Duodenal mucosa (tissue), 2 donors: ENCODE results near the gene INPP5D.
"Not testable (repeated sequence)": the region's sequence is repeated elsewhere in the genome, so short reads cannot be mapped to it uniquely, and the experiment has no call there.

Experiments used
- H3K27ac ChIP-seq: one replicate; pipeline ENCODE4 v1.7.0; 2013; ENCODE audit warnings: low read depth, low read length
- H3K27me3 ChIP-seq, 2 donors: one replicate each; pipeline ENCODE4 v1.7.0; 2013; ENCODE audit warnings: low read length in 2 of 2, control low read depth in 1 of 2; ENCODE audit not compliant: insufficient read depth in 2 of 2, control insufficient read depth in 1 of 2
- H3K36me3 ChIP-seq, 2 donors: one replicate each; pipeline ENCODE4 v1.7.0; 2013; ENCODE audit warnings: low read length in 2 of 2, control low read depth in 1 of 2; ENCODE audit not compliant: insufficient read depth in 2 of 2, control insufficient read depth in 1 of 2
- H3K4me1 ChIP-seq, 2 donors: one replicate each; pipeline ENCODE4 v1.7.0; 2013; ENCODE audit warnings: low read length in 2 of 2, control low read depth in 1 of 2; ENCODE audit not compliant: insufficient read depth in 2 of 2, control insufficient read depth in 1 of 2
- H3K4me3 ChIP-seq, 2 donors: one replicate each; pipeline ENCODE4 v1.7.0; 2013; ENCODE audit warnings: low read length in 2 of 2, low read depth in 1 of 2
- H3K9ac ChIP-seq, 2 donors: one replicate each; pipeline ENCODE4 v1.7.0; 2013; ENCODE audit warnings: low read length in 2 of 2, low read depth in 1 of 2
- H3K9me3 ChIP-seq, 2 donors: one replicate each; pipeline ENCODE4 v1.7.0; 2013; ENCODE audit warnings: low read length in 2 of 2, control low read depth in 1 of 2; ENCODE audit not compliant: control insufficient read depth in 1 of 2

INPP5D gene

DNA sequence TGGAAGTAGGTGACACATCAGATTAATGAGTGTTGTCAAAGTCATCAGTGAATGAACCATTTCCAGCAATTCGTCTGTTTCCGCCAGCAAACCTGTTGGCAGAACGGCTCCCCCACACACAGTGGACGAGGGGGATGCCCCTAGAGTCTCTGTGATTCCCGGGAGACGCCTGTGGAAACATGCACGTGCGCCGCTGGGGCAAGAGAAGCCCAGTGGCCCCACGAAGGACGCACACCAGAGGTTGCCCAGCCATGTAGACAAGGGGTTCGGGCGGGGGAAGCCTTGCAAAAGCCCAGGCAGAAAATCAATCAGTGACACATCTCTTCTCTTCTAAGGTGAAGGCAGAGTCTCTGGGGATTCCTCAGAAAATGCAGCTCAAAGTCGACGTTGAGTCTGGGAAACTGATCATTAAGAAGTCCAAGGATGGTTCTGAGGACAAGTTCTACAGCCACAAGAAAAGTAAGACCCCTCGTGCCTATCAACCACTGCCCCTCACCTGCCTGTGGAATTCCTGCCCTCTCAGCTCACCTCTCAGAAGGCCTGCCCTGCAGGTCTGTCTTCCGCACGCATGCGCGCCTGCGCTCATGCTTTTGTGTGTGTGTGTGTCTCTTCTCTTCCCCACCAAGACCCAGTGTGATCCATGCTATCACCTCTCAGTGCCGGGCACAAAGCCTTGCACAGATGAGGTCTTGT is 87.1 kb downstream of the INPP5D start:
- no peak overlapping the region for H3K27ac ChIP-seq
- no peaks in the 10 kb centered on the region for H3K4me1 ChIP-seq
- H3K36me3 ChIP-seq: peaks cover 0 to 50% of the 10 kb centered on the region in 2 donors
- H3K4me3 ChIP-seq: no peak overlapping the region
- no peaks in the 10 kb centered on the region for H3K9me3 ChIP-seq
- no peak overlapping the region for H3K9ac ChIP-seq
- H3K27me3 ChIP-seq: no peaks in the 10 kb centered on the region

GRCh38 chr2:233147829-233148167 is 87.7 kb downstream of the INPP5D start:
- H3K36me3 ChIP-seq: peaks cover 0 to 50% of the 10 kb centered on the region in 2 donors
- no peak overlapping the region for H3K27ac ChIP-seq

GRCh38 chr2:233148354-233148753 is 88.2 kb downstream of the INPP5D start:
- Histone ChIP-seq H3K27ac (no peak overlapping the region), H3K36me3 (peaks cover 0 to 50% of the 10 kb centered on the region in 2 donors), H3K9me3 (no peaks in the 10 kb centered on the region), H3K27me3 (no peaks in the 10 kb centered on the region), H3K4me1 (peaks cover 0 to 4% of the 10 kb centered on the region in 2 donors), H3K9ac (no peak overlapping the region), H3K4me3 (no peak overlapping the region)

More at GRCh38 chr2:233147829-233148167, 87.7 kb downstream of the INPP5D start:
- no peaks in the 10 kb centered on the region for H3K9me3 ChIP-seq
- H3K9ac ChIP-seq: no peak overlapping the region
- H3K4me3 ChIP-seq: no peak overlapping the region
- no peaks in the 10 kb centered on the region for H3K27me3 ChIP-seq
- H3K4me1 ChIP-seq: peaks cover 0 to 4% of the 10 kb centered on the region in 2 donors

GRCh38 chr2:233152541-233152940 is 92.4 kb downstream of the INPP5D start:
- no peak overlapping the region for H3K27ac ChIP-seq
- peaks cover 0 to 4% of the 10 kb centered on the region in 2 donors for H3K4me1 ChIP-seq
- H3K27me3 ChIP-seq: no peaks in the 10 kb centered on the region
- H3K4me3 ChIP-seq: no peak overlapping the region
- no peaks in the 10 kb centered on the region for H3K9me3 ChIP-seq
- no peak overlapping the region for H3K9ac ChIP-seq
- peaks cover 0 to 39% of the 10 kb centered on the region in 2 donors for H3K36me3 ChIP-seq

DNA sequence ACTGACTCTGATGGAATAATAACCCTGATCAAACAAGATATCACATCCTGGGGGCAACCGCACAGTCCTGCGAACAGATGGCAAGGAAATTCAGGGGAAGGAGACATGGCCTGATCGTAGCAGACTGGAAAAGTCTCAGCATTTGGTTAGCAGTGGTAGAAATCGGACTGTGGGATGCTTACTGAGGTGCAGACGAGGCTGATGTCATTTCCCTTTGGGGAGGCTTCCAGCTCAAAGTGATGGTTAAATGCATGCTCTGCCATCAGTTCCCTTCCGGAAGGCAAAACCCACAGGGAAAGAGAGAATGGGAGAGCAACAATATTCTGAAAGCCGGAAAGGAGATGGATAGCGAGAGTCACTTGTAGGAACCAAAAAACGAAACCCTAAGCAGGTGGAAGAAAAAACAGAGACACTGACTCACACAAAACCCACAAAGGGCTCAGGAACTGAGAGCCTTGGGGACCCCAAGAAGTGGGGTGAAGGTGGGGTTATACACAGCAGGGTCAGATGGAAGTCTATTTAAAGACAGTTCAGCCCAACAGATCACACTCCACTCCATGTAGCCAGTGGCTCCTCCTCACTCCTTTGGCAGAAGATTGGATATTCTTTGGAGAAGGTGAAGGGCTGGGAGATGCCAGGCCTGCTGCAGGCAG is 93.1 kb downstream of the INPP5D start:
- Histone ChIP-seq H3K9me3 (no peaks in the 10 kb centered on the region), H3K4me3 (no peak overlapping the region), H3K27ac (no peak overlapping the region), H3K36me3 (peaks cover 0 to 39% of the 10 kb centered on the region in 2 donors), H3K27me3 (no peaks in the 10 kb centered on the region), H3K9ac (no peak overlapping the region), H3K4me1 (peaks cover 0 to 4% of the 10 kb centered on the region in 2 donors)

GRCh38 chr2:233156001-233156400 is 95.9 kb downstream of the INPP5D start:
- H3K4me1 ChIP-seq: peaks cover 0 to 4% of the 10 kb centered on the region in 2 donors
- H3K27me3 ChIP-seq: no peaks in the 10 kb centered on the region
- peaks cover 0 to 37% of the 10 kb centered on the region in 2 donors for H3K36me3 ChIP-seq
- H3K27ac ChIP-seq: no peak overlapping the region
- no peak overlapping the region for H3K4me3 ChIP-seq
- H3K9me3 ChIP-seq: no peaks in the 10 kb centered on the region
- H3K9ac ChIP-seq: no peak overlapping the region

GRCh38 chr2:233156461-233156860 is 96.3 kb downstream of the INPP5D start:
- not testable (repeated sequence) for H3K9me3 ChIP-seq, H3K27ac ChIP-seq, H3K4me3 ChIP-seq, H3K27me3 ChIP-seq, H3K4me1 ChIP-seq, H3K9ac ChIP-seq
- peaks cover 0 to 35% of the 10 kb centered on the region in 2 donors for H3K36me3 ChIP-seq

DNA sequence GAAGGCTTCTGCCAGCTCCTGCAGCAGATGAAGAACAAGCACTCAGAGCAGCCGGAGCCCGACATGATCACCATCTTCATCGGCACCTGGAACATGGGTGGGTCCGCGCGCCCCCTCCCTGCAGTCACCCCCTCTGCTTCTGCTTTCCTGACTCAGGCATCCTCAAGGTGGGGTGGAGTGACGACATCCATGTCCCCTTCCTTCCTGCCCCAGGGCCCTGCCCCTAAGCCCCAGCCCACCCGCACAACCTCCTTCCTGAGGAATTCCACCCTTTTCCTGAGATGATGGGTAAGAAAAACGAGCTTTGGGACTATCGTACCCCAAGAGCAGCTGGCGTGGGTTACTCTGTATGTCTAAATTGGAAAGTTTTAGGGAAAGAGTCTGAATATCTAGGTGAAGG is 101.6 kb downstream of the INPP5D start:
- Histone ChIP-seq H3K27me3 (no peaks in the 10 kb centered on the region), H3K36me3 (peaks cover 0 to 44% of the 10 kb centered on the region in 2 donors), H3K4me1 (peaks cover 15 to 18% of the 10 kb centered on the region in 2 donors), H3K27ac (no peak overlapping the region), H3K4me3 (no peak overlapping the region), H3K9ac (no peak overlapping the region), H3K9me3 (no peaks in the 10 kb centered on the region)

DNA sequence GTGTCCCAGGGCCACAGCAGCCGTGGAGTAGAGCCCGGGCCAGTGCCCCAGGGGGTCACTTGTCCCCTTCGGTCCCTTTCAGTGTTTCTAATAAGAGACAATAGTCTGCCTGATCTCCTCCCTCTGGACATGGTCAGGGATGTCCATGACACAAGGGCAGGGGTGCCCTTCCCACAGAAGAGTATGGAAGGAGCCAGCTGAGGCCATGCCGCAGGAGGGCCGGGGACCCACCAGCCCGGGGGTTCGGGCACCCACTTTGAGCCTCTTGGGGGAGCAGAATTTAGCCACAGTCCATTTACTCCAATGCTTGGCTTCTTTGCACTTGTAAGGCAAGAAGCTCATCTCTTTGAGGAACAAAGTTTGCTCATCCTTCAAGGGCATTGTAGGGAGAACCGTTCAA is 102.6 kb downstream of the INPP5D start:
- no peak overlapping the region for H3K27ac ChIP-seq
- H3K9ac ChIP-seq: no peak overlapping the region
- no peak overlapping the region for H3K4me3 ChIP-seq
- H3K9me3 ChIP-seq: no peaks in the 10 kb centered on the region
- H3K4me1 ChIP-seq: peaks cover 15 to 18% of the 10 kb centered on the region in 2 donors
- peaks cover 0 to 43% of the 10 kb centered on the region in 2 donors for H3K36me3 ChIP-seq
- H3K27me3 ChIP-seq: no peaks in the 10 kb centered on the region

DNA sequence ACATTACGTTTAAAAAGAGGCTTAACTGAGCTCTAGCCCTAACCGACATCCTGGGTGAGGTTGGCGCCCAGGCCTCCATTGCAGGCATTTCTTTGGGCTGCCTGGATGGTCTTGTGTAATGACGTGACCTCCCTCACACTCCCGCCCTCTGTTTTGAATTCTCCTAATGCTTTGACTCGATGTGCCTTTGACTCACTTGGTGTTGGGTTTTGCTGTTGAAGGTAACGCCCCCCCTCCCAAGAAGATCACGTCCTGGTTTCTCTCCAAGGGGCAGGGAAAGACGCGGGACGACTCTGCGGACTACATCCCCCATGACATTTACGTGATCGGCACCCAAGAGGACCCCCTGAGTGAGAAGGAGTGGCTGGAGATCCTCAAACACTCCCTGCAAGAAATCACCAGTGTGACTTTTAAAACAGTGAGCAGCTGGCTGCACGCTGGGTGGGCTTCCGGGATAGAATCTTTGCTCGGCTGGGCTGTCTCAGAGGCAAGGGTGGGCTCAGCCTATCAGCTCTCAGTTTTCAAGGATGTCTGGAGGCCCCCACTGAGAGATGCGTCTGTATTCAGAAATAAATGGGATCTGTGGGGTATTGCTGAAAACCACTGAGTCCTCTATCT is 103.5 kb downstream of the INPP5D start:
- H3K27ac ChIP-seq: no peak overlapping the region
- no peaks in the 10 kb centered on the region for H3K27me3 ChIP-seq
- no peak overlapping the region for H3K4me3 ChIP-seq
- H3K9me3 ChIP-seq: no peaks in the 10 kb centered on the region
- peaks cover 0 to 36% of the 10 kb centered on the region in 2 donors for H3K36me3 ChIP-seq
- peaks cover 15 to 18% of the 10 kb centered on the region in 2 donors for H3K4me1 ChIP-seq
- H3K9ac ChIP-seq: no peak overlapping the region
